Measurements from ENCODE around the gene TMEM256. TPM values are rescaled to one million over a fixed set of nuclear protein-coding genes. Genes with fewer than 3 reads are reported as not detected.

Gene TMEM256
- total and polyA plus RNA-seq, 5 donors = 79.6 to 210 (median 98.9) TPM

DNA sequence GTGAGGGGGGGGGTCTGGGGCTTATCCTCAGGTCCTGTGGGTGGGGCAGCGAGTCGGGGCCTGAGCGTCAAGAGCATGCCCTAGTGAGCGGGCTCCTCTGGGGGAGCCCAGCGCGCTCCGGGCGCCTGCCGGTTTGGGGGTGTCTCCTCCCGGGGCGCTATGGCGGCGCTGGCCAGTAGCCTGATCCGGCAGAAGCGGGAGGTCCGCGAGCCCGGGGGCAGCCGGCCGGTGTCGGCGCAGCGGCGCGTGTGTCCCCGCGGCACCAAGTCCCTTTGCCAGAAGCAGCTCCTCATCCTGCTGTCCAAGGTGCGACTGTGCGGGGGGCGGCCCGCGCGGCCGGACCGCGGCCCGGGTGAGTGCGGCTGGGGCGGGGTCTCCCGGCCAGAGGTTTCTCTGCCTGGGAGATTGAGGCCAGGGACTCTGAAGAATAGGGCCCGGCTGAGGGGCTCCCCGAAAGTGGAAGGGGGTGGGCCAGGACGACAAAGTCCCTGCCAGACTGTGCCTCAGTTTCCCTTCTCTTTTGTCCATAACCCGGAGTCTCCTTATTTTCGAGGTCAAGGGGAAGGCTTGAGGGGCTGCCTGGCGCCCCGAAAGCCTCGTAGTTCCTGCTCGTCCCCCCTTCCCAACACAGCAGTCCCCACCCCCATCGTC lies 35.7 kb upstream of the TMEM256 start, which contains the start of gene FGF11:
Gene FGF11 (plus strand): TSS at position 51 of the 651 bp plus-strand sequence. CDS start 109 bp downstream, at position 160.
- H3K27me3 ChIP-seq (ENCODE audit: control insufficient read depth, insufficient read depth) = no peaks in the 10 kb centered on the region
- 1% methylated on average over 50 of the region's 50 CpGs for WGBS
- no peak for ATAC-seq
- H3K27ac ChIP-seq (ENCODE audit: low read length) = peak within 1 kb of the TSS; percentile 77
- no peaks in the 10 kb centered on the region for H3K4me1 ChIP-seq (ENCODE audit: control insufficient read depth, insufficient read depth, low read length)
- H3K4me3 ChIP-seq (ENCODE audit: low read length) = peak within 1 kb of the TSS; percentile 51
- H3K9me3 ChIP-seq (ENCODE audit: control insufficient read depth, low read length) = no peaks in the 10 kb centered on the region
- intact Hi-C loops (cut with DNase I) = loop anchor here (5.0 to 10.0 kb wide), 5 partner anchors 38 to 125 kb away; partner anchors contain the start of genes TMEM95 (in 3 of the 4), KCTD11 (in 2 of the 4), ZBTB4 (in 2 of the 4) and SENP3 (in 1 of the 4)
- DNase-seq = peak in 2 of 3 donors; percentile 63 to 66

- Histone ChIP-seq H3K27me3 (ENCODE audit: control insufficient read depth, insufficient read depth) (no peaks in the 10 kb centered on the region), H3K4me1 (ENCODE audit: control insufficient read depth, insufficient read depth, low read length) (no peaks in the 10 kb centered on the region), H3K27ac (ENCODE audit: low read length) (peak overlapping the region; percentile 77), H3K4me3 (ENCODE audit: low read length) (peak overlapping the region; percentile 51), H3K9me3 (ENCODE audit: control insufficient read depth, low read length) (no peaks in the 10 kb centered on the region)
- intact Hi-C loops (cut with DNase I) = loop anchor here (5.0 to 10.0 kb wide), 5 partner anchors 38 to 126 kb away; partner anchors contain the start of genes TMEM95 (in 3 of the 4), KCTD11 (in 2 of the 4), ZBTB4 (in 2 of the 4) and SENP3 (in 1 of the 4)
- ATAC-seq (no peak), DNase-seq (peak in 1 of 3 donors; percentile 10)
- WGBS = 42% methylated on average over 11 of the region's 11 CpGs
Measured at GRCh38 chr17:7438656-7439460, 35.0 kb upstream of the TMEM256 start.

DNA sequence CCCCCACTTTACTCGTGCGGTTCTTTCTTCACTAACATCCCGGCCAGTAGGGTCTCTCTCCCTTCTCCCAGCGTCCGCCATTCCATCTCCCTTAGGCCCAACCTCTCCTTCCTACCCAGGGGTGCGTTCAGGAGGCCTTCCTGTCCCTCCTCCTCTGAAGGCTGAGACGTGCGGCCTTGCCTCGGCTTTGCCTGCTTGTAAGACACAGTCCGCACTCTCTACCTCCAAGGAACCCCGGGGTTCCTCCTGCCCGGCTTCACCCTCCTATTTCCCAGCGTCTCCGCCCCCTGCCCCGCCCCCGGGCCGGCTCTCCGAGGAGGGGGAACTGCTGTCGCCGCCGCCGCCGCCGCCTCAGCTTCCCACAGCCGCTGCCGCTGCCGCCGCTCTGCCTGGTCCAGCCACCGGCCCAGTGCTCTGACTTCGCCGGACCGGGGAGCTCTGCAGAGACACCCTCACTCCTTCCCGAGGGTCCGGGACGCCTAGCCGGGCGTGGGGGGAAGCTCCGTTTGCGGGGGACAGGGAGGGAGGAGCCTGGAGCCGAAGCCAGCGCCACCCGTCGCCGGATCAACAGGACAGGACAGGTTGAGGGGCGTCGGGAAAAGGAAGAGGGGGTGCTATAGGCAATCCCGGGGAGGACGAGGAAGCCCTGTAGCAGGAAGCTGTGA lies 34.2 kb upstream of the TMEM256 start:
- 5% methylated on average over 48 of the region's 48 CpGs for WGBS
- no peaks in the 10 kb centered on the region for H3K9me3 ChIP-seq (ENCODE audit: control insufficient read depth, low read length)
- intact Hi-C loops (cut with DNase I) = loop anchor here (5.0 to 10.0 kb wide), 5 partner anchors 39 to 127 kb away; partner anchors contain the start of genes TMEM95 (in 3 of the 4), KCTD11 (in 2 of the 4), ZBTB4 (in 2 of the 4) and SENP3 (in 1 of the 4)
- no peaks in the 10 kb centered on the region for H3K27me3 ChIP-seq (ENCODE audit: control insufficient read depth, insufficient read depth)
- H3K27ac ChIP-seq (ENCODE audit: low read length) = peak overlapping the region; percentile 77
- ATAC-seq (peak; percentile 36 to 39), DNase-seq (peak; percentile 86 to 94 (median 93))
- H3K4me3 ChIP-seq (ENCODE audit: low read length) = peak overlapping the region; percentile 42
- no peaks in the 10 kb centered on the region for H3K4me1 ChIP-seq (ENCODE audit: control insufficient read depth, insufficient read depth, low read length)

GRCh38 chr17:7437369-7437863 lies 33.5 kb upstream of the TMEM256 start:
- Histone ChIP-seq H3K9me3 (ENCODE audit: control insufficient read depth, low read length) (no peaks in the 10 kb centered on the region), H3K4me3 (ENCODE audit: low read length) (peak overlapping the region; percentile 42), H3K27me3 (ENCODE audit: control insufficient read depth, insufficient read depth) (no peaks in the 10 kb centered on the region), H3K27ac (ENCODE audit: low read length) (peak overlapping the region; percentile 77), H3K4me1 (ENCODE audit: control insufficient read depth, insufficient read depth, low read length) (no peaks in the 10 kb centered on the region)
- DNase-seq (peak in 1 of 3 donors; percentile 66), ATAC-seq (no peak)
- intact Hi-C loops (cut with DNase I) = loop anchor here (5.0 to 10.0 kb wide), 5 partner anchors 40 to 127 kb away; partner anchors contain the start of genes TMEM95 (in 3 of the 4), KCTD11 (in 2 of the 4), ZBTB4 (in 2 of the 4) and SENP3 (in 1 of the 4)
- 20% methylated on average over 31 of the region's 31 CpGs for WGBS

- 5% methylated on average over 92 of the region's 92 CpGs for WGBS
- ATAC-seq = peak; percentile 75 to 76
- Histone ChIP-seq H3K9me3 (ENCODE audit: control insufficient read depth, low read length) (no peaks in the 10 kb centered on the region), H3K4me3 (ENCODE audit: low read length) (peak overlapping the region; percentile 42), H3K27me3 (ENCODE audit: control insufficient read depth, insufficient read depth) (no peaks in the 10 kb centered on the region), H3K27ac (ENCODE audit: low read length) (peak overlapping the region; percentile 24), H3K4me1 (ENCODE audit: control insufficient read depth, insufficient read depth, low read length) (no peaks in the 10 kb centered on the region)
- intact Hi-C loops (cut with DNase I) = loop anchor here (5.0 to 10.0 kb wide), 5 partner anchors 41 to 128 kb away; partner anchors contain the start of genes TMEM95 (in 3 of the 4), KCTD11 (in 2 of the 4), ZBTB4 (in 2 of the 4) and SENP3 (in 1 of the 4)
- DNase-seq = peak; percentile 81 to 93 (median 92)
Measured at GRCh38 chr17:7436556-7437368, 32.9 kb upstream of the TMEM256 start.

DNA sequence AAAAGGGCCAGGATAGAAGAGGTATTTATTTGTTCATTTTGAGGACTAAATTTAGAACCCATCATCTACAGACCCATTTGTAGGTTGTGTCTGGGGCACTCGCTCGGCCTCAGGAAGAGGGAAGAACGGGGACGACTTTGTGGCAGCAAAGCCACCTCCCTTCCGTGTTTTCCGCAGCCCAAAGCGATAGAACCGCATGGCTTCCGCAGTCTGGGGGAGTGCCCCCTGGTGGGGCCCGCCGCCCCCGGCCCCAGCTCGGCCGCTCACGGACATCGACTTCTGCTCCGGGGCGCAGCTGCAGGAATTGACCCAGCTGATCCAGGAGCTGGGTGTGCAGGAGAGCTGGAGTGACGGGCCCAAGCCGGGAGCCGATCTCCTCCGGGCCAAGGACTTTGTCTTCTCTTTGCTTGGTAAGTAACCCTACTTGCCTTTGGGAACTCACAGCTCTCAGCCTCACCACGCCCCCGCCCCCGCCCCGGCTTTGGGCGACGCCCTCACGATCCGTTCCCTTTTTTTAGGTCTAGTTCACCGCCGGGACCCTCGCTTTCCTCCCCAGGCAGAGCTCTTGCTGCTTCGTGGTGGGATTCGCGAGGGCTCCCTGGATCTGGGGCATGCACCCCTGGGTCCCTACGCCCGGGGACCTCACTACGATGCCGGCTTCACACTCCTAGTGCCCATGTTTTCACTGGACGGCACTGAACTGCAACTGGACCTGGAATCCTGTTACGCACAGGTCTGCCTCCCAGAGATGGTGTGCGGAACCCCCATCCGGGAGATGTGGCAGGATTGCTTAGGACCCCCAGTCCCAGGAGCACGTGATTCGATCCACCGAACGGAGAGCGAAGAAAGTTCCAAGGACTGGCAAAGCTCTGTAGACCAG lies 32.0 kb upstream of the TMEM256 start:
- DNase-seq (peak in 2 of 3 donors; percentile 80 to 84), ATAC-seq (peak; percentile 0 to 6)
- Histone ChIP-seq H3K27ac (ENCODE audit: low read length) (peak overlapping the region; percentile 5), H3K4me3 (ENCODE audit: low read length) (peak overlapping the region; percentile 53), H3K4me1 (ENCODE audit: control insufficient read depth, insufficient read depth, low read length) (no peaks in the 10 kb centered on the region), H3K27me3 (ENCODE audit: control insufficient read depth, insufficient read depth) (no peaks in the 10 kb centered on the region), H3K9me3 (ENCODE audit: control insufficient read depth, low read length) (no peaks in the 10 kb centered on the region)
- 8% methylated on average over 49 of the region's 49 CpGs for WGBS
- intact Hi-C loops (cut with DNase I) = loop anchor here (5.0 to 10.0 kb wide), 5 partner anchors 41 to 129 kb away; partner anchors contain the start of genes TMEM95 (in 3 of the 4), KCTD11 (in 2 of the 4), ZBTB4 (in 2 of the 4) and SENP3 (in 1 of the 4)

DNA sequence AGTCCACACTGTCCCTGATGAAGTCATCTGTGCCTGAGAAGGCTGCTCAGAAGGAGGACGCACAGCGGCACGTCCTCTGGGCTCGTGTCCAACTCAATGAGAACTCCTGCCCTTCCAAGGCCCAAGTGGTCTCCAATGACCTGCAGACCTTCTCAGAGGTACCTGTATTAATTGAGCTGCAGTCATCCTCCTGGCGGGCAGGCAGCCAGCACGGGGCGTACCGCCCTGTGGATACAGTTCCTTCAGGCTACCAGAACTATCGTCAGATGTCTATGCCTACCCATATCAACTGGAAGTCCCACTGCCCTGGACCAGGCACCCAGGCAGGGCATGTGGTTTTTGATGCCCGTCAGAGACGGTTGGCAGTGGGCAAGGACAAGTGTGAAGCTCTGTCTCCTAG lies 28.4 kb upstream of the TMEM256 start:
- Histone ChIP-seq H3K4me1 (ENCODE audit: control insufficient read depth, insufficient read depth, low read length) (no peaks in the 10 kb centered on the region), H3K4me3 (ENCODE audit: low read length) (no peak overlapping the region), H3K27ac (ENCODE audit: low read length) (no peak overlapping the region), H3K9me3 (ENCODE audit: control insufficient read depth, low read length) (no peaks in the 10 kb centered on the region), H3K27me3 (ENCODE audit: control insufficient read depth, insufficient read depth) (no peaks in the 10 kb centered on the region)
- DNase-seq (peak in 2 of 3 donors; percentile 30 to 56), ATAC-seq (no peak)
- 88% methylated on average over 11 of the region's 11 CpGs for WGBS
- intact Hi-C loops (cut with DNase I) = loop anchor here in 3 of 4 donors (10.0 kb wide), 3 partner anchors 67 to 133 kb away; partner anchors contain the start of genes KCTD11 (in 2 of the 3), TMEM95 (in 2 of the 3) and SENP3 (in 1 of the 3)

- intact Hi-C loops (cut with DNase I) = loop anchor here in 3 of 4 donors (10.0 kb wide), 3 partner anchors 66 to 134 kb away; partner anchors contain the start of genes KCTD11 (in 2 of the 3), TMEM95 (in 2 of the 3) and SENP3 (in 1 of the 3)
- ATAC-seq (no peak), DNase-seq (no peak)
- no peak overlapping the region for H3K27ac ChIP-seq (ENCODE audit: low read length)
- no peaks in the 10 kb centered on the region for H3K4me1 ChIP-seq (ENCODE audit: control insufficient read depth, insufficient read depth, low read length)
- H3K9me3 ChIP-seq (ENCODE audit: control insufficient read depth, low read length) = no peaks in the 10 kb centered on the region
- H3K27me3 ChIP-seq (ENCODE audit: control insufficient read depth, insufficient read depth) = no peaks in the 10 kb centered on the region
- 84% methylated on average over 1 of the region's 1 CpG for WGBS
- no peak overlapping the region for H3K4me3 ChIP-seq (ENCODE audit: low read length)
Measured at GRCh38 chr17:7431231-7431630, 27.3 kb upstream of the TMEM256 start.

All from right cardiac atrium (tissue), 5 donors.